ENCODE data around the gene FZD2. TPM values are rescaled to one million over a fixed set of nuclear protein-coding genes. Genes with fewer than 3 reads are reported as not detected.

Gene FZD2
- total RNA-seq, 2 experiments from 2014 or later: 0.10 to 0.25 TPM

Other genes starting within 250 kb of the FZD2 start
- gene RUNDC3A, start 248.9 kb upstream of the FZD2 start, total RNA-seq: under 1 TPM in 1 of 2 experiments, not detected in 1; 0.28 TPM
- 10 to 100 TPM; 72.6 to 77.0 TPM for gene SLC25A39, start 232.7 kb upstream of the FZD2 start, total RNA-seq
- 10 to 100 TPM; 87.8 to 98.4 TPM for gene GRN, start 212.2 kb upstream of the FZD2 start, total RNA-seq
- gene FAM171A2, start 193.6 kb upstream of the FZD2 start, total RNA-seq: under 1 TPM in 1 of 2 experiments, not detected in 1; 0.10 TPM
- gene ITGA2B, start 167.8 kb upstream of the FZD2 start, total RNA-seq: under 1 TPM; 0.58 to 0.71 TPM
- 10 to 100 TPM; 38.7 to 43.0 TPM for gene GPATCH8, start 54.1 kb upstream of the FZD2 start, total RNA-seq
- gene MEIOC, start 99.0 kb downstream of the FZD2 start, total RNA-seq: under 1 TPM in 1 of 2 experiments, not detected in 1; 0.15 TPM
- gene CCDC43, start 132.3 kb downstream of the FZD2 start, total RNA-seq: 10 to 100 TPM; 22.0 to 22.8 TPM
- 10 to 100 TPM; 29.0 to 31.0 TPM for gene DBF4B, start 151.2 kb downstream of the FZD2 start, total RNA-seq
- under 1 TPM; 0.28 to 0.43 TPM for gene ADAM11, start 201.5 kb downstream of the FZD2 start, total RNA-seq

All from activated CD4-positive, alpha-beta memory T cell treated with anti-CD3 and anti-CD28 coated beads, Interleukin-2, amount 10 ng/mL, durations not matched to agents 7 days and 5 days (primary cell).